Type B pancreatic cell (in vitro differentiated cells): ENCODE results near the gene POLR1A. TPM values are rescaled to one million over a fixed set of nuclear protein-coding genes. Genes with fewer than 3 reads are reported as not detected.

Experiments
- DNase-seq: peaks from one replicate; pipeline ENCODE4 v3.0.0; 2021; ENCODE audit warnings: mixed read lengths; ENCODE audit not compliant: unreplicated experiment; ENCODE audit errors: extremely low spot score
- H3K27ac Mint-ChIP-seq: 2 replicates; pipeline ENCODE4 v1.8.0; 2021; ENCODE audit warnings: mild to moderate bottlenecking, mixed read lengths
- H3K27me3 Mint-ChIP-seq: 2 replicates; pipeline ENCODE4 v1.8.0; 2021; ENCODE audit warnings: mixed read lengths
- H3K36me3 Mint-ChIP-seq: 2 replicates; pipeline ENCODE4 v1.8.0; 2021; ENCODE audit warnings: mixed read lengths
- H3K4me1 Mint-ChIP-seq: one replicate; pipeline ENCODE4 v1.8.0; 2021; ENCODE audit warnings: mixed read lengths; ENCODE audit not compliant: unreplicated experiment
- H3K4me3 Mint-ChIP-seq: 2 replicates; pipeline ENCODE4 v1.8.0; 2021; ENCODE audit warnings: mild to moderate bottlenecking, mixed read lengths
- H3K9me3 Mint-ChIP-seq: 2 replicates; pipeline ENCODE4 v1.8.0; 2021; ENCODE audit warnings: mixed read lengths
- CTCF ChIP-seq: fragments of 200-600 bp; sonication (generic); conservative IDR thresholded peaks from 2 replicates; pipeline ENCODE4 v1.5.0; 2021; ENCODE audit warnings: antibody characterized with exemption, mild to moderate bottlenecking
- total RNA-seq: library from RNA; stranded (reverse); gene quantifications from 2 replicates; pipeline ENCODE4 v1.2.1, GENCODE V29; 2021; ENCODE audit warnings: low replicate concordance

POLR1A gene
- total RNA-seq, 1 donor from 2014 or later, result 57.6 TPM

GRCh38 chr2:85976106-85976920, 129.4 kb downstream of the POLR1A start:
- H3K9me3 Mint-ChIP-seq, result peaks cover 9% of the 10 kb centered on the region
- no peaks in the 10 kb centered on the region for H3K27me3 Mint-ChIP-seq
- no peak overlapping the region for H3K4me3 Mint-ChIP-seq
- H3K36me3 Mint-ChIP-seq, result no peaks in the 10 kb centered on the region
- H3K27ac Mint-ChIP-seq, result no peak overlapping the region
- no peak for TF ChIP-seq CTCF
- peaks cover 15% of the 10 kb centered on the region for H3K4me1 Mint-ChIP-seq
- DNase-seq, result peak; percentile 25

DNA sequence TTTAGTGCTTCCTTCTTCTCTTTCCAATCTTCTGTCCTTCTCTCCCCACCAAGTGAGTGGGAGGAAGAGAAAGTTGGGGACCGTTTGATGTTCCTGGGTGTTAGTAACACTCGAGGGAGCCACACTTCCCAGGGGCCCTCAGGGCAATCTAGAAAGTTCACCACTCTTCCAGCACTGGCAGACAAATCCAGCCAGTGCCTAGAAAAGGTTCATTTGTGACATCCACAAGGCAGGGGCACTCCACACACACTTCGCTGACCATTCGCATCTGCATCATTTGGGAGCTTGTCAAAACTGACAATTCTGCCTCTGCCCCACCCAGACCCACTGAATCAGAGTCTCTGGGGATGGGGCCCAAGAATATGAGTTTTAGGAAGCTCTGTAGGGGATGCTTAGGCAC, 130.1 kb downstream of the POLR1A start:
- peak; percentile 29 for DNase-seq
- no peak for TF ChIP-seq CTCF
- Mint-ChIP-seq H3K36me3 (no peaks in the 10 kb centered on the region), H3K9me3 (peaks cover 9% of the 10 kb centered on the region), H3K27me3 (no peaks in the 10 kb centered on the region), H3K27ac (peak overlapping the region; percentile 26), H3K4me3 (no peak overlapping the region), H3K4me1 (peaks cover 13% of the 10 kb centered on the region)

DNA sequence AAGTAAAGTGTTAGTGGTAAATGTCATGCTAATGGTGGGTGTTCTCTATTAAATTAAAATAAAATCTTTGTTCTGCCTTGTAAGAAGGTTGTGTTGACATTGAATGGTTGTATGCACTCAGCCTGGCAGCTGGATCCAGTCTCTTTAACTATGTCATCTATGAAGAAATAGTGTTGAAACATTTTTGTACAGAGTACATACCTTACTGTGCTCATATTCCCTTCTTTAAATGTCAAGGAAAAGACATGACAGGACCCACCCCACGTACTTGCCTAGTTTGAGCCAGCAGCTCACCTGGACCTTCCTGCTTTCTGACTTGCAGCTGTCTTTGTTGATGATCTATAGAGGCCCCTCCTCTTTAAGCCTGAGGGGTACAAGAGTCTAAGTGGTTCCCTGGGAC, 131.3 kb downstream of the POLR1A start:
- Mint-ChIP-seq H3K27me3 (no peaks in the 10 kb centered on the region), H3K9me3 (peaks cover 9% of the 10 kb centered on the region), H3K27ac (no peak overlapping the region), H3K36me3 (no peaks in the 10 kb centered on the region), H3K4me3 (no peak overlapping the region), H3K4me1 (peaks cover 5% of the 10 kb centered on the region)
- DNase-seq, result peak; percentile 36
- TF ChIP-seq CTCF, result no peak

- peaks cover 9% of the 10 kb centered on the region for H3K9me3 Mint-ChIP-seq
- H3K27ac Mint-ChIP-seq, result no peak overlapping the region
- H3K27me3 Mint-ChIP-seq, result no peaks in the 10 kb centered on the region
- H3K4me3 Mint-ChIP-seq, result no peak overlapping the region
- no peak for TF ChIP-seq CTCF
- DNase-seq, result no peak
- H3K36me3 Mint-ChIP-seq, result no peaks in the 10 kb centered on the region
- no peaks in the 10 kb centered on the region for H3K4me1 Mint-ChIP-seq
Measured at GRCh38 chr2:85972355-85972754, 133.3 kb downstream of the POLR1A start.

- no peak for DNase-seq
- H3K4me1 Mint-ChIP-seq, result no peaks in the 10 kb centered on the region
- H3K36me3 Mint-ChIP-seq, result no peaks in the 10 kb centered on the region
- H3K9me3 Mint-ChIP-seq, result peaks cover 9% of the 10 kb centered on the region
- no peak overlapping the region for H3K27ac Mint-ChIP-seq
- no peak for TF ChIP-seq CTCF
- no peak overlapping the region for H3K4me3 Mint-ChIP-seq
- peaks cover 3% of the 10 kb centered on the region for H3K27me3 Mint-ChIP-seq
Measured at GRCh38 chr2:85971366-85971765, 134.3 kb downstream of the POLR1A start.

Other genes with a start within 250 kb of the POLR1A start
- gene ST3GAL5, start 216.9 kb downstream of the POLR1A start, total RNA-seq, result 12.9 and 16.7 TPM in 2 replicates
- gene PTCD3, start 349 bp upstream of the POLR1A start, total RNA-seq, result 116 and 155 TPM in 2 replicates
- 83.6 and 108 TPM in 2 replicates for gene IMMT, start 89.6 kb upstream of the POLR1A start, total RNA-seq
- gene MRPL35, start 93.6 kb upstream of the POLR1A start, total RNA-seq, result 40.2 and 43.5 TPM in 2 replicates
- gene REEP1, start 231.7 kb upstream of the POLR1A start, total RNA-seq, result 6.4 and 14.1 TPM in 2 replicates